Endometrial microvascular endothelial cells (primary cell): ENCODE measurements around the gene TMEM225. TPM values are rescaled to one million over a fixed set of nuclear protein-coding genes. Genes with fewer than 3 reads are reported as not detected.
"Not testable (repeated sequence)": the region's sequence is repeated elsewhere in the genome, so short reads cannot be mapped to it uniquely, and the experiment has no call there.

ENCODE experiments used
- in situ Hi-C: cut with HindIII; loops from 2 replicates; pipeline ENCODE4 v1.10.0; 2017; ENCODE audit warnings: low sequenced_read_pairs, low pct_unique_long_range_greater_than_20kb; ENCODE audit errors: inconsistent ontology term
- total RNA-seq: library from RNA; depleted of rRNA; stranded (reverse); fragments of >200 nt; gene quantifications from one replicate; pipeline ENCODE4 v1.2.3, GENCODE V29; 2015; ENCODE audit errors: inconsistent ontology term

Gene TMEM225
- total RNA-seq, result not detected

DNA sequence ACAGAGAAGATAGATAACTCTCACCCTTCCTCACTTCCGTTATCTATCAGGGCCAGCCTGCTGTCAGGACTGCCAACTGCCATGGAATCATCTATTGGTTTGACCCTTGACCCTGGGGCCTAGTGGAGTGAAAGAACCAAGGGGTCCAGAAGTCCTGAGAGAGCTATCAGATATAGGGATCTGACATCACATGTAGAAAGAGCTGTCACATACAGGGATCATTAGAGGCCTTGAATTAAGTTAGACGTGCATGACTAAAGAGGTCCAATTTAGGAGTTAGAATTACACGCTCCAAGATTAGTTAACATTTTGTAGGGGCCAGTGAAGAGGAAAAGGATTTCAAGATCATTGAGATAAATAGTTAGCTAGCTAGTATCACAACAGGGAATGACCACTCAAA is at the start of gene TMEM225:
Gene TMEM225, minus strand, starts transcription at position 101 of the 400 bp plus-strand sequence. CDS start 245 bp downstream, outside the sequence.
- in situ Hi-C loops, result no loop called here

DNA sequence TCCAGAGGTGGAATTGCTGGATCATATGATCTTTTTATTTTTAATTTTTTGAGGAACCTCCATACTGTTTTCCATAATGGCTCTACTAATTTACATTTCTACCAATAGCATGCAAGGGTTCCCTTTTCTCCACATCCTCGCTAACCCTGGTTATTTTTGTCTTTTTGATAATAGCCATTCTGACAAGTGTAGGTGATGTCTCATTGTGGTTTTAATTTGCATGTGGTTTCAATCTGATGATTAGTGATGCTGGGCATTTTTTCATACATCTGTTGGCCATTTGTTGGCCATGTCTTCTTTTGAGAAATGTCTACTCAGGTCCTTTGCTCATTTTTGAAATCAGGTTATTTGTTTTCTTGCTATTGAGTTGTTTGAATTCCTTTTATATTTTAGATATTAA is 38.6 kb upstream of the TMEM225 start:
- in situ Hi-C loops, result no loop called here

GRCh38 chr11:123920943-123921342 is 35.5 kb upstream of the TMEM225 start:
- in situ Hi-C loops, result no loop called here

- in situ Hi-C loops, result no loop called here
These were observed 20.4 kb upstream of the TMEM225 start for GRCh38 chr11:123905826-123906225.

- in situ Hi-C loops, result no loop called here
These were observed 19.5 kb upstream of the TMEM225 start for GRCh38 chr11:123904932-123905331.

GRCh38 chr11:123903932-123904331 is 18.5 kb upstream of the TMEM225 start:
- in situ Hi-C loops, result no loop called here

DNA sequence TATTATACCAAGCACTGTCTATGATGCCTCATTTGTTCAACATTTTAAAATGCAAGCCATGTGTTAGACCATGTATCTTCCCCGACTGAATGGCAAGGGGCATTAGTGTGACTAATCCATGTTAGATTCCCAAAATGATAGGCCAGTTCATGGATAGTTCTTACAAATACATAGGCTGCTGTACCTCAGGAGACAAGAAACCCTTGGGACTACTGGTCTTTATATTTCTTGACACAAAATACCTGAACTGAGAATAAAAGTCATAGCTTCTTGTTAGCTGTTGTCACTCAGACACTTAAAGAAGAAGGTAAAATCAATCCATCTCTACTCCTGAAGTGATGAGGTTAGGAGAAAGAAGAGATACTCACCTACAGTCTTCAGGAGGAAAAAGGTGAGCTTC is 16.4 kb upstream of the TMEM225 start, which contains the start of gene OR8D4:
Gene OR8D4, plus strand, starts transcription at position 301 of the 400 bp plus-strand sequence. CDS start 4,265 bp downstream, outside the sequence.
- in situ Hi-C loops, result no loop called here

DNA sequence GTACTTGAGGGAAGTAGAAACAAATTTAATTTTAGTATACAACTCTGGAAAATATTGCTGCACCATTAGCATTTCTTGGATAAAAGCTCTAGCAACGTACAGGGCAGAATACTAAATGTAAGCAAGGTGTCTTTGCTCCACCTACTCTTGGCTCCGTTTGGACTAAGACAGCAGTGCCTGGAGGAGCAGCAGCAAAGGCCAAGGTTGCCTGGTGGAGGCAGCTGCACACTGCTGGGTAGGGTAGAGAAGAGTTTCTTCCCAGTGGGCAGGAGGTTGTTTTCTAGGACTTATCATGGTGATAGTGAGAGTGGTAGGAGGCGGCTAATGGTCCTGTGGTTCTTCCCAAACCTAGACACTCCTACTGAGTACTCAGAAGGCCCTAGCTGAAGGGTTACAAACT is 14.3 kb upstream of the TMEM225 start:
- in situ Hi-C loops, result no loop called here

DNA sequence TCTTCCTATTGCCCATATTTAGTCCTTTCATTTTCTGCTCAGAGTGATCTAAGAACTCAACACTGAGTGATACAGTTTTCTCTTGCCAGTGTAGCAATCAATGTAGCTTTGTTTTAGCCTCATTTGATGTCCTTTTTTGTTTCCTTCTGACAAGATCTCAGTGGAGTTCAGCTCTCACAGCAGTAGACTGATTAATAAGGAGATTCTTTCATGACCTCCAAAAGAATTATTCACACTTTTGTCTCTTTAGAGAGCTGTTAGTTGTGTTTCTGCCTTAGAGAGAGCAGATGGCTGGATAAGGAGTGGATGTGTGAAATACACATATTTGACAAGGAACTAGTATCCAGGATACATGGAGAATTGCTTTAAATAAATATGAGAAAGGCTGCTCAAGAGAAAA is 6.6 kb upstream of the TMEM225 start:
- in situ Hi-C loops, result no loop called here

DNA sequence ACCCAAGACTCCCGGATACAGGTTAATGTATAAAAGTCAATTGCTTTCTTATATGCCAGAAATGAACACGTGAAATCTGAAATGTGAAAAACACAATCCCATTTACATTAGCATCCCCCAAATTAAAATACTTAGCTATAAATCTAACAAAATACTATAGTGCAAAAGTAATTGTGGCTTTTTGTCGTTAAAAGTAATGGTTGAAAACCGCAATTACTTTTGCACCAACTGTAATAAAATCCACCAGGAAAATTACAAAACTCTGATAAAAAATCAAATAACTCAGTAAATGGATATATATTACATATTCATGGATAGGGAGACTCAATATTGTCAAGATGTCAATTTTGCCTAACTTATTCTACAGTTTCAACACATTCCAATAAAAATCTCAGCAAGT is 4.6 kb downstream of the TMEM225 start:
- in situ Hi-C loops, result no loop called here

GRCh38 chr11:123867795-123868194 is 17.7 kb downstream of the TMEM225 start:
- in situ Hi-C loops, result not testable (repeated sequence)

DNA sequence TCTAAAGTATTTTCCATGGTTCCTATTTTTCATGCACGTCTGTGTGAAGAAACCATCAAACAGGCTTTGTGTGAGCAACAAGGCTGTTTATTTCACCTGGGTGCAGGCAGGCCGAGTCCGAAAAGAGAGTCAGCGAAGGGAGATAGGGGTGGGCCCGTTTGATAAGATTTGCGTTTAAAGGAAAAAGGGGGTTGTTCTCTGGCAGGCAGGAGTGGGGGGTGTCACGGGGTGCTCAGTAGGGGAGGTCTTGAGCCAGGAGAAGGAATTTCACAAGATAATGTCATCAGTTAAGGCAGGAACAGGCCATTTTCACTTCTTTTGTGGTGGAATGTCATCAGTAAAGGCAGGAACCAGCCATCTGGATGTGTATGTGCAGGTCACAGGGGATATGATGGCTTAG is 20.2 kb downstream of the TMEM225 start:
- in situ Hi-C loops, result not testable (repeated sequence)

DNA sequence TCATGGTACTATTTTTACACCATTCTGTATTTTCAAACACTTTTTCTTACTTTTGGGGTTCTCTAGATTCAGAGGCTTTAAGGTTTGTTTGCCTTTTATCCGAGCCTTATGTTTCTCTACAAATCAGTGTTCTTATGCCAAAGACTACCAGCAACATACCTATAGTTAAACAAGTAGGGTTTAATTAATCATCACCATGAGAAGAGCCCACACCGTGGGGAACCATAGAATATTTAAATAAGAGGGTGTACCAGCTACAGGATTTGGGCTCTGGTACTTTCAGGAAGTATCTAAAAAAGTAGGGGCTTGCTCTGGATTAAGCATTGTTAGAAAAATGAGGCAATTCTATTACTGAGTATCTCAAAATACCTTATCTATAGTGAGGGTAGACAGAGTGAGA is 25.7 kb downstream of the TMEM225 start:
- in situ Hi-C loops, result no loop called here

GRCh38 chr11:123856444-123856843 is 29.0 kb downstream of the TMEM225 start:
- in situ Hi-C loops, result no loop called here

- in situ Hi-C loops, result no loop called here
These were observed 32.4 kb downstream of the TMEM225 start for GRCh38 chr11:123853038-123853437.

- in situ Hi-C loops, result no loop called here
These were observed 33.1 kb downstream of the TMEM225 start for GRCh38 chr11:123852321-123852720.

- in situ Hi-C loops, result no loop called here
These were observed 34.4 kb downstream of the TMEM225 start for GRCh38 chr11:123851110-123851509.

- in situ Hi-C loops, result no loop called here
These were observed 44.3 kb downstream of the TMEM225 start for GRCh38 chr11:123841174-123841573.

DNA sequence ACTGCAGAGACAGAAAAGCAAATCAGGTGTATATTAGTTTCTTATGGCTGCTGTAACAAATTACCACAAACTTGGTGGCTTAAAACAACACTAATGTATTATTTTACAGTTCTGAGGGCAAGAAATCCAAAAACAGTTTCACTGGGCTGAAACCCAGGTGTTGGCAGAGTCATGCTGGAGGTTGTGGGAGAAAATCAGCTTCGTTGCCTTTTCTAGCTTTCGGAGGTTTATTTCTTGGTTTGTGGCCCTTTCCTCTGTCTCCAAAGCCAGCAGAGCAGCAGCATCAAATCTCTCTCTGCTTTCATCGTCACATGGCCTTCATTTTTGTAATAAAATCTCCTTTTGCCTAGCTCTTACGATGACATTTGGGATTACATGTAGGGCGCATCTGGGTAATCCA is 46.3 kb downstream of the TMEM225 start:
- in situ Hi-C loops, result no loop called here

GRCh38 chr11:123838659-123839058 is 46.8 kb downstream of the TMEM225 start:
- in situ Hi-C loops, result no loop called here

- in situ Hi-C loops, result no loop called here
These were observed 47.3 kb downstream of the TMEM225 start for GRCh38 chr11:123838199-123838598.
